ENCODE measurements around the gene THAP11.

Gene THAP11

DNA sequence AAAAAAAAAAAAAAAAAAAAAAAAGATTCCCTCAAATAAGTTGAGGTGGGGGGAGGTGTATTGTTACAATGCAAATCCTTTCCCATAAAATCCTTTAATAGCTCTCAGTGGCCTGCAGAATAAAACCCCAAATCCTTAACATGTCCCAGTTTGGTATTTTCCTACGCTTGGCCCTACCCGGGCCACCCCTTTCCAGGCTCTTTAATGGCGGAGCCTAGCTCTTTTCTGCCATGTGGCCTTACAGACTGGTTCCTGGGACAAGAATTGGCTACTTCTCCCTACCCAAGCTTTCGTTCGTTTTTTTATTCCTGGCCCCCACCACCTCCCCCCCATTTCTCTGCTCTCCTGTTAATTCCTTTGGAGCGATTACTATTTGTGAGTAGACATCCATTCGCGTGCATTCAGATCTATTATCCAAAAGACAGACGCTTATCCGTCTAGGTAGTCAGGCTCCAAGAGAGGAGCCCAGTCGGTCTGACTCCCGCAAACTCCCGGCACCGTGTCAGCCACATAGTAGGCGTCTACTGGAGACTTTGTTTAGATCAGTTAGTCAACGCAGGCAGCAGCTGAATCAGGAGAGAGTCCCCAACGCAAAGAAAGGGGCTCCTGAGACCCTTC is 813 bp upstream of the THAP11 start:
- WGBS (ENCODE audit: extremely low coverage, insufficient coverage, low lambda C conversion rate), result no CpG with 5 or more reads among the region's 17 CpGs
- H4K8ac ChIP-seq (ENCODE audit: low read depth, low read length), result peak overlapping the region; percentile 6
- H3K4me2 ChIP-seq (ENCODE audit: low read length), result peak overlapping the region; percentile 21
- H3K4me1 ChIP-seq (ENCODE audit: control insufficient read depth, low read depth, low read length), result peaks cover 14% of the 10 kb centered on the region
- no peak overlapping the region for H2BK5ac ChIP-seq (ENCODE audit: low read length)
- no peak overlapping the region for H3K27ac ChIP-seq (ENCODE audit: low read depth, low read length)
- peak overlapping the region; percentile 81 for H4K5ac ChIP-seq (ENCODE audit: low read length)
- no peak overlapping the region for H2BK15ac ChIP-seq (replicated peaks; ENCODE audit: low read depth)
- H3K27me3 ChIP-seq (ENCODE audit: insufficient read depth, low read length, poor library complexity), result no peaks in the 10 kb centered on the region
- no peak overlapping the region for H2BK120ac ChIP-seq (ENCODE audit: low read depth, low read length)
- no peak for DNase-seq
- H3K79me1 ChIP-seq (ENCODE audit: low read length), result peaks cover 16% of the 10 kb centered on the region
- H3K79me2 ChIP-seq (ENCODE audit: control insufficient read depth, insufficient read depth, low read length), result peaks cover 22% of the 10 kb centered on the region
- peak overlapping the region; percentile 60 for H3K4ac ChIP-seq (ENCODE audit: low read depth, low read length)
- H3K4me3 ChIP-seq (ENCODE audit: low read length), result no peak overlapping the region
- no peak overlapping the region for H2AK5ac ChIP-seq (ENCODE audit: low read length)
- peak overlapping the region; percentile 85 for H3K56ac ChIP-seq (ENCODE audit: low read length)
- H3K23ac ChIP-seq (ENCODE audit: low read length), result no peak overlapping the region
- H3K18ac ChIP-seq (ENCODE audit: low read length), result peak overlapping the region; percentile 62
- H3K36me3 ChIP-seq (ENCODE audit: control insufficient read depth, insufficient read depth, low read length), result no peaks in the 10 kb centered on the region
- peak overlapping the region; percentile 66 for H3K9ac ChIP-seq (ENCODE audit: low read length)

DNA sequence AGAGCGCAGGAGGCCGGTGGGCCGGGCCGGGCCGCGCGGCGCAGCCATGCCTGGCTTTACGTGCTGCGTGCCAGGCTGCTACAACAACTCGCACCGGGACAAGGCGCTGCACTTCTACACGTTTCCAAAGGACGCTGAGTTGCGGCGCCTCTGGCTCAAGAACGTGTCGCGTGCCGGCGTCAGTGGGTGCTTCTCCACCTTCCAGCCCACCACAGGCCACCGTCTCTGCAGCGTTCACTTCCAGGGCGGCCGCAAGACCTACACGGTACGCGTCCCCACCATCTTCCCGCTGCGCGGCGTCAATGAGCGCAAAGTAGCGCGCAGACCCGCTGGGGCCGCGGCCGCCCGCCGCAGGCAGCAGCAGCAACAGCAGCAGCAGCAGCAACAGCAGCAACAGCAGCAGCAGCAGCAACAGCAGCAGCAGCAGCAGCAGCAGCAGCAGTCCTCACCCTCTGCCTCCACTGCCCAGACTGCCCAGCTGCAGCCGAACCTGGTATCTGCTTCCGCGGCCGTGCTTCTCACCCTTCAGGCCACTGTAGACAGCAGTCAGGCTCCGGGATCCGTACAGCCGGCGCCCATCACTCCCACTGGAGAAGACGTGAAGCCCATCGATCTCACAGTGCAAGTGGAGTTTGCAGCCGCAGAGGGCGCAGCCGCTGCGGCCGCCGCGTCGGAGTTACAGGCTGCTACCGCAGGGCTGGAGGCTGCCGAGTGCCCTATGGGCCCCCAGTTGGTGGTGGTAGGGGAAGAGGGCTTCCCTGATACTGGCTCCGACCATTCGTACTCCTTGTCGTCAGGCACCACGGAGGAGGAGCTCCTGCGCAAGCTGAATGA is 606 bp downstream of the THAP11 start:
- H3K18ac ChIP-seq (ENCODE audit: low read length), result peak overlapping the region; percentile 19
- peak overlapping the region; percentile 59 for H2BK5ac ChIP-seq (ENCODE audit: low read length)
- peak; percentile 84 for DNase-seq
- H3K79me1 ChIP-seq (ENCODE audit: low read length), result peaks cover 16% of the 10 kb centered on the region
- H3K4me2 ChIP-seq (ENCODE audit: low read length), result peak overlapping the region; percentile 49
- peak overlapping the region; percentile 100 for H3K56ac ChIP-seq (ENCODE audit: low read length)
- H3K9ac ChIP-seq (ENCODE audit: low read length), result peak overlapping the region; percentile 98
- peak overlapping the region; percentile 95 for H3K4me3 ChIP-seq (ENCODE audit: low read length)
- peaks cover 14% of the 10 kb centered on the region for H3K4me1 ChIP-seq (ENCODE audit: control insufficient read depth, low read depth, low read length)
- no peak overlapping the region for H4K8ac ChIP-seq (ENCODE audit: low read depth, low read length)
- H2BK15ac ChIP-seq (replicated peaks; ENCODE audit: low read depth), result no peak overlapping the region
- no peaks in the 10 kb centered on the region for H3K27me3 ChIP-seq (ENCODE audit: insufficient read depth, low read length, poor library complexity)
- H2AK5ac ChIP-seq (ENCODE audit: low read length), result no peak overlapping the region
- no CpG with 5 or more reads among the region's 67 CpGs for WGBS (ENCODE audit: extremely low coverage, insufficient coverage, low lambda C conversion rate)
- no peaks in the 10 kb centered on the region for H3K36me3 ChIP-seq (ENCODE audit: control insufficient read depth, insufficient read depth, low read length)
- no peak overlapping the region for H2BK120ac ChIP-seq (ENCODE audit: low read depth, low read length)
- no peak overlapping the region for H3K23ac ChIP-seq (ENCODE audit: low read length)
- H3K27ac ChIP-seq (ENCODE audit: low read depth, low read length), result peak overlapping the region; percentile 98
- H4K5ac ChIP-seq (ENCODE audit: low read length), result no peak overlapping the region
- no peak overlapping the region for H3K4ac ChIP-seq (ENCODE audit: low read depth, low read length)
- peaks cover 30% of the 10 kb centered on the region for H3K79me2 ChIP-seq (ENCODE audit: control insufficient read depth, insufficient read depth, low read length)

DNA sequence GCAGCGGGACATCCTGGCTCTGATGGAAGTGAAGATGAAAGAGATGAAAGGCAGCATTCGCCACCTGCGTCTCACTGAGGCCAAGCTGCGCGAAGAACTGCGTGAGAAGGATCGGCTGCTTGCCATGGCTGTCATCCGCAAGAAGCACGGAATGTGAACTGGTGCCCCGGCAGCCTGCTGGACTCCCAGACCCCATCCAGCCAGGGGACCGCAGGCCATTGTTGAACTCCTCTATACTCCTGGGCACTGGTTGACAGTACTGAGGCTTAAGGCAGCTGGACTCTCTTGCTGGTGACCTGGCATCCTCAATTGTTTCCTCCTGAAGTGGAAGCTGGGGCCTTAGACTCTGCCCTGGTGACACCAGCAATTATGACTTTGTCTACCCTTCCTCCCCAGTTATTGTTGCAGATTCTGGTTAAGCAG is 1.2 kb downstream of the THAP11 start:
- Histone ChIP-seq H4K8ac (ENCODE audit: low read depth, low read length) (no peak overlapping the region), H2BK120ac (ENCODE audit: low read depth, low read length) (no peak overlapping the region), H3K4me3 (ENCODE audit: low read length) (peak overlapping the region; percentile 58), H3K4me2 (ENCODE audit: low read length) (peak overlapping the region; percentile 49), H2BK15ac (replicated peaks; ENCODE audit: low read depth) (no peak overlapping the region), H3K23ac (ENCODE audit: low read length) (no peak overlapping the region), H4K5ac (ENCODE audit: low read length) (no peak overlapping the region), H2BK5ac (ENCODE audit: low read length) (no peak overlapping the region), H3K18ac (ENCODE audit: low read length) (no peak overlapping the region), H3K4me1 (ENCODE audit: control insufficient read depth, low read depth, low read length) (peaks cover 17% of the 10 kb centered on the region), H3K27ac (ENCODE audit: low read depth, low read length) (no peak overlapping the region), H3K4ac (ENCODE audit: low read depth, low read length) (no peak overlapping the region), H3K36me3 (ENCODE audit: control insufficient read depth, insufficient read depth, low read length) (no peaks in the 10 kb centered on the region), H3K27me3 (ENCODE audit: insufficient read depth, low read length, poor library complexity) (no peaks in the 10 kb centered on the region), H3K79me2 (ENCODE audit: control insufficient read depth, insufficient read depth, low read length) (peaks cover 36% of the 10 kb centered on the region), H2AK5ac (ENCODE audit: low read length) (no peak overlapping the region), H3K9ac (ENCODE audit: low read length) (peak overlapping the region; percentile 98), H3K79me1 (ENCODE audit: low read length) (peaks cover 16% of the 10 kb centered on the region), H3K56ac (ENCODE audit: low read length) (peak overlapping the region; percentile 100)
- no CpG with 5 or more reads among the region's 11 CpGs for WGBS (ENCODE audit: extremely low coverage, insufficient coverage, low lambda C conversion rate)
- no peak for DNase-seq

DNA sequence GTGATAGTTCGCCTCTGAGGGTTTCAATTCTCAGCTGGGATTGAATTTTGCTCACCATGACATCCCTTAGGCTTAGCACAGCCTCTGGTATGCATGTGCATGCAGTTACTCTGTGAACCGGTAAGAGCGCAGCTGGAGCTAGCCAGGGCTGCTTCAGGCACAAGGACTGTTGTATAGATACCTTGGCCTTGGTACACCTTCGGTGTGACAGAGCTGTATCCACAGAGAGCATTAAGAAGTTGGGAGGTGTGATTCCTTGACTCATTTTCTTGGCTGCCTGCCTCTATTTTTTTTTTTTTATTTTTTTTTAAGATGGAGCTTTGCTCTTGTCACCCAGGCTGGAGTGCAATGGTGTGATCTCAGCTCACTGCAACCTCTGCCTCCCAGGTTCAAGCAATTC is 2.4 kb downstream of the THAP11 start:
- peaks cover 17% of the 10 kb centered on the region for H3K4me1 ChIP-seq (ENCODE audit: control insufficient read depth, low read depth, low read length)
- H3K4me3 ChIP-seq (ENCODE audit: low read length), result no peak overlapping the region
- no peak overlapping the region for H3K27ac ChIP-seq (ENCODE audit: low read depth, low read length)
- H3K79me2 ChIP-seq (ENCODE audit: control insufficient read depth, insufficient read depth, low read length), result peaks cover 46% of the 10 kb centered on the region
- peak overlapping the region; percentile 28 for H3K4me2 ChIP-seq (ENCODE audit: low read length)
- no peak overlapping the region for H3K4ac ChIP-seq (ENCODE audit: low read depth, low read length)
- H2BK120ac ChIP-seq (ENCODE audit: low read depth, low read length), result no peak overlapping the region
- no peak overlapping the region for H3K18ac ChIP-seq (ENCODE audit: low read length)
- no peak overlapping the region for H2BK5ac ChIP-seq (ENCODE audit: low read length)
- H3K23ac ChIP-seq (ENCODE audit: low read length), result no peak overlapping the region
- H2BK15ac ChIP-seq (replicated peaks; ENCODE audit: low read depth), result no peak overlapping the region
- H2AK5ac ChIP-seq (ENCODE audit: low read length), result no peak overlapping the region
- no peak for DNase-seq
- H3K36me3 ChIP-seq (ENCODE audit: control insufficient read depth, insufficient read depth, low read length), result peaks cover 1% of the 10 kb centered on the region
- H3K79me1 ChIP-seq (ENCODE audit: low read length), result peaks cover 17% of the 10 kb centered on the region
- H3K9ac ChIP-seq (ENCODE audit: low read length), result peak overlapping the region; percentile 51
- H4K8ac ChIP-seq (ENCODE audit: low read depth, low read length), result no peak overlapping the region
- no peaks in the 10 kb centered on the region for H3K27me3 ChIP-seq (ENCODE audit: insufficient read depth, low read length, poor library complexity)
- no CpG with 5 or more reads among the region's 4 CpGs for WGBS (ENCODE audit: extremely low coverage, insufficient coverage, low lambda C conversion rate)
- peak overlapping the region; percentile 29 for H3K56ac ChIP-seq (ENCODE audit: low read length)
- no peak overlapping the region for H4K5ac ChIP-seq (ENCODE audit: low read length)

DNA sequence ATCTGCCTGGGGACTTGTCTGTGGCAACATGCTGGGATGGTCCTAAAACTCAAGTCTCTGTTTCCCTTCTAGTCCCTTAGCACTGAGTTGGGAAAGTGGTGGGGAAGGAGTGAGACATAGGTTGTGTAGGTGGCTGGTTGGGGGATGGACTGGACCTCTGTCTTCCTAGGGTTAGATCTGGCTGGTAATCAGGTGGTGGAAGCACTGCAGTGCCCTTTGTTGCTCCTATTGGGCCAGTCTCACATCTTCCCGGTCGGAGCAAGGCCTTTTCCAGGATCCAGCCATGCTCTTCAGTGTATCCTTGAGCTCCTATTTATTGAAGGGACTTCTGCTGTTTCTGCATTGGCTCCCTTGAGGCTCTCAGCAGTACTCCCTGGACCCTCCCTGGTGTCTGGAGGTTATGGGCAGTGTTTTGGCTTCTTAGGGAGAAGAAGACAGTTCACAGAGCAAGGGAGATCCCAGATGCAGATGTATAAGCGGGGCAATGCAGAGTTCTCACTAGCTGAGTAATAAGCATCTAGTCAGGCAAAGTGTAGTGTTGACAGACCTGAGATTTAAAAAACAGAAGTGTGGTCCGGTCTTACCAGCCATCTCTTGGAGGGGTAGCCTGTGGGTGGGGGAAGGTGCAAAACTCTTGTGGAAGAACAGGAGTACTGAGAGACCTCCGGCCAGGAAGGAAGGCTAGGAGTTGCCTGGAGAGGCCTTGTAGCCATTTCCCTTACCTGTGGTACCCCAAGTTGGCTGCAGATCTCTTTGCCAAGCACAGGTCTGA is 3.4 kb downstream of the THAP11 start:
- peak overlapping the region; percentile 94 for H3K27ac ChIP-seq (ENCODE audit: low read depth, low read length)
- WGBS (ENCODE audit: extremely low coverage, insufficient coverage, low lambda C conversion rate), result no CpG with 5 or more reads among the region's 5 CpGs

More for the DNA sequence above, 3.4 kb downstream of the THAP11 start:
- H3K79me2 ChIP-seq (ENCODE audit: control insufficient read depth, insufficient read depth, low read length), result peaks cover 52% of the 10 kb centered on the region
- peaks cover 17% of the 10 kb centered on the region for H3K4me1 ChIP-seq (ENCODE audit: control insufficient read depth, low read depth, low read length)
- H2BK5ac ChIP-seq (ENCODE audit: low read length), result no peak overlapping the region
- H3K36me3 ChIP-seq (ENCODE audit: control insufficient read depth, insufficient read depth, low read length), result peaks cover 2% of the 10 kb centered on the region
- no peak overlapping the region for H3K4ac ChIP-seq (ENCODE audit: low read depth, low read length)
- H3K23ac ChIP-seq (ENCODE audit: low read length), result no peak overlapping the region
- no peak overlapping the region for H4K8ac ChIP-seq (ENCODE audit: low read depth, low read length)
- DNase-seq, result no peak
- no peaks in the 10 kb centered on the region for H3K27me3 ChIP-seq (ENCODE audit: insufficient read depth, low read length, poor library complexity)
- H2BK120ac ChIP-seq (ENCODE audit: low read depth, low read length), result no peak overlapping the region
- H2AK5ac ChIP-seq (ENCODE audit: low read length), result peak overlapping the region; percentile 98
- H3K9ac ChIP-seq (ENCODE audit: low read length), result peak overlapping the region; percentile 79
- H3K4me2 ChIP-seq (ENCODE audit: low read length), result peak overlapping the region; percentile 60
- peak overlapping the region; percentile 90 for H3K56ac ChIP-seq (ENCODE audit: low read length)
- H3K4me3 ChIP-seq (ENCODE audit: low read length), result no peak overlapping the region
- H3K79me1 ChIP-seq (ENCODE audit: low read length), result peaks cover 19% of the 10 kb centered on the region
- H2BK15ac ChIP-seq (replicated peaks; ENCODE audit: low read depth), result no peak overlapping the region
- H3K18ac ChIP-seq (ENCODE audit: low read length), result peak overlapping the region; percentile 94
- H4K5ac ChIP-seq (ENCODE audit: low read length), result no peak overlapping the region

All from mesendoderm (in vitro differentiated cells).